NCI-H2227 treated with DMSO at 0.1 percent for 48 hours (cell line): Measurements from ENCODE around the gene SVIL.
"Not testable (repeated sequence)": the region's sequence is repeated elsewhere in the genome, so short reads cannot be mapped to it uniquely, and the experiment has no call there.

Source experiments
- DNase-seq: peaks from one replicate; lab custom pipeline; 2025; lab: John Stamatoyannopoulos, UW

Gene SVIL

GRCh38 chr10:29622382-29622922 lies 12.3 kb downstream of the SVIL start:
- DNase-seq, result no peak

GRCh38 chr10:29621161-29621560 lies 13.6 kb downstream of the SVIL start:
- no peak for DNase-seq

- no peak for DNase-seq
These were observed 14.6 kb downstream of the SVIL start for GRCh38 chr10:29620112-29620690.

GRCh38 chr10:29619241-29619669 lies 15.5 kb downstream of the SVIL start:
- DNase-seq, result no peak

- DNase-seq, result no peak
These were observed 16.2 kb downstream of the SVIL start for GRCh38 chr10:29618341-29619171.

- peak; percentile 5 for DNase-seq
These were observed 16.9 kb downstream of the SVIL start for GRCh38 chr10:29617880-29618340.

GRCh38 chr10:29616542-29616941 lies 18.2 kb downstream of the SVIL start:
- no peak for DNase-seq

GRCh38 chr10:29615195-29615594 lies 19.6 kb downstream of the SVIL start:
- no peak for DNase-seq

GRCh38 chr10:29614289-29614688 lies 20.5 kb downstream of the SVIL start:
- DNase-seq, result not testable (repeated sequence)

- no peak for DNase-seq
These were observed 21.0 kb downstream of the SVIL start for GRCh38 chr10:29613791-29614190.

GRCh38 chr10:29613196-29613595 lies 21.6 kb downstream of the SVIL start:
- no peak for DNase-seq

GRCh38 chr10:29612657-29613056 lies 22.1 kb downstream of the SVIL start:
- DNase-seq, result no peak

GRCh38 chr10:29611781-29612381 lies 22.9 kb downstream of the SVIL start:
- no peak for DNase-seq

- no peak for DNase-seq
These were observed 23.7 kb downstream of the SVIL start for GRCh38 chr10:29610876-29611647.

GRCh38 chr10:29610331-29610730 lies 24.4 kb downstream of the SVIL start:
- not testable (repeated sequence) for DNase-seq

- DNase-seq, result no peak
These were observed 25.1 kb downstream of the SVIL start for GRCh38 chr10:29609696-29610095.

GRCh38 chr10:29608476-29609301 lies 26.1 kb downstream of the SVIL start:
- DNase-seq, result no peak

- DNase-seq, result no peak
These were observed 26.7 kb downstream of the SVIL start for GRCh38 chr10:29608062-29608461.

GRCh38 chr10:29607576-29607975 lies 27.2 kb downstream of the SVIL start:
- DNase-seq, result no peak

GRCh38 chr10:29606693-29607092 lies 28.1 kb downstream of the SVIL start:
- not testable (repeated sequence) for DNase-seq

GRCh38 chr10:29604291-29604825 lies 30.4 kb downstream of the SVIL start:
- DNase-seq, result no peak
